Measurements from ENCODE around the gene BLTP3A. TPM values are rescaled to one million over a fixed set of nuclear protein-coding genes. Genes with fewer than 3 reads are reported as not detected.
A peak's percentile ranks its signal among the peaks of the same experiment; 100 is the strongest.

The BLTP3A gene
- total and polyA plus RNA-seq, 2 of the 13 experiments (the other 11 are each of a cell fraction or from before 2014, with no cell fraction given), result 22.1 to 24.0 TPM

GRCh38 chr6:34791164-34791700 is 651 bp upstream of the BLTP3A start (continued):
- TF ChIP-seq IKZF5 (CRISPR knock-in tag; IDR thresholded peaks at IDR 0.05), result peak; percentile 55; the same call in 1 of the 2 replicates
- TF ChIP-seq, protein P1, sequence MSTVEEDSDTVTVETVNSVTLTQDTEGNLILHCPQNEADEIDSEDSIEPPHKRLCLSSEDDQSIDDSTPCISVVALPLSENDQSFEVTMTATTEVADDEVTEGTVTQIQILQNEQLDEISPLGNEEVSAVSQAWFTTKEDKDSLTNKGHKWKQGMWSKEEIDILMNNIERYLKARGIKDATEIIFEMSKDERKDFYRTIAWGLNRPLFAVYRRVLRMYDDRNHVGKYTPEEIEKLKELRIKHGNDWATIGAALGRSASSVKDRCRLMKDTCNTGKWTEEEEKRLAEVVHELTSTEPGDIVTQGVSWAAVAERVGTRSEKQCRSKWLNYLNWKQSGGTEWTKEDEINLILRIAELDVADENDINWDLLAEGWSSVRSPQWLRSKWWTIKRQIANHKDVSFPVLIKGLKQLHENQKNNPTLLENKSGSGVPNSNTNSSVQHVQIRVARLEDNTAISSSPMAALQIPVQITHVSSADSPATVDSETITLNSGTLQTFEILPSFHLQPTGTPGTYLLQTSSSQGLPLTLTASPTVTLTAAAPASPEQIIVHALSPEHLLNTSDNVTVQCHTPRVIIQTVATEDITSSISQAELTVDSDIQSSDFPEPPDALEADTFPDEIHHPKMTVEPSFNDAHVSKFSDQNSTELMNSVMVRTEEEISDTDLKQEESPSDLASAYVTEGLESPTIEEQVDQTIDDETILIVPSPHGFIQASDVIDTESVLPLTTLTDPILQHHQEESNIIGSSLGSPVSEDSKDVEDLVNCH (CRISPR knock-in tag; IDR thresholded peaks at IDR 0.05), result 0 out of 2 replicates have a peak, but pooled peaks have one; percentile 84
- TF ChIP-seq, protein P2, sequence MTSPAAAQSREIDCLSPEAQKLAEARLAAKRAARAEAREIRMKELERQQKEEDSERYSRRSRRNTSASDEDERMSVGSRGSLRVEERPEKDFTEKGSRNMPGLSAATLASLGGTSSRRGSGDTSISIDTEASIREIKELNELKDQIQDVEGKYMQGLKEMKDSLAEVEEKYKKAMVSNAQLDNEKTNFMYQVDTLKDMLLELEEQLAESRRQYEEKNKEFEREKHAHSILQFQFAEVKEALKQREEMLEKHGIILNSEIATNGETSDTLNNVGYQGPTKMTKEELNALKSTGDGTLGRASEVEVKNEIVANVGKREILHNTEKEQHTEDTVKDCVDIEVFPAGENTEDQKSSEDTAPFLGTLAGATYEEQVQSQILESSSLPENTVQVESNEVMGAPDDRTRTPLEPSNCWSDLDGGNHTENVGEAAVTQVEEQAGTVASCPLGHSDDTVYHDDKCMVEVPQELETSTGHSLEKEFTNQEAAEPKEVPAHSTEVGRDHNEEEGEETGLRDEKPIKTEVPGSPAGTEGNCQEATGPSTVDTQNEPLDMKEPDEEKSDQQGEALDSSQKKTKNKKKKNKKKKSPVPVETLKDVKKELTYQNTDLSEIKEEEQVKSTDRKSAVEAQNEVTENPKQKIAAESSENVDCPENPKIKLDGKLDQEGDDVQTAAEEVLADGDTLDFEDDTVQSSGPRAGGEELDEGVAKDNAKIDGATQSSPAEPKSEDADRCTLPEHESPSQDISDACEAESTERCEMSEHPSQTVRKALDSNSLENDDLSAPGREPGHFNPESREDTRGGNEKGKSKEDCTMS (CRISPR knock-in tag; conservative IDR thresholded peaks at IDR 0.05), result peak; percentile 43; the same call in 1 of the 2 replicates
- no peak for TF ChIP-seq ATF7 (IDR thresholded peaks at IDR 0.05)
- 0 out of 2 replicates have a peak, but pooled peaks have one; percentile 32 for TF ChIP-seq ATF7 (CRISPR knock-in tag; IDR thresholded peaks at IDR 0.05)
- TF ChIP-seq HIC2 (CRISPR knock-in tag; IDR thresholded peaks at IDR 0.05; ENCODE audit: low read depth), result 0 out of 2 replicates have a peak, but pooled peaks have one; percentile 35
- TF ChIP-seq, protein P3, sequence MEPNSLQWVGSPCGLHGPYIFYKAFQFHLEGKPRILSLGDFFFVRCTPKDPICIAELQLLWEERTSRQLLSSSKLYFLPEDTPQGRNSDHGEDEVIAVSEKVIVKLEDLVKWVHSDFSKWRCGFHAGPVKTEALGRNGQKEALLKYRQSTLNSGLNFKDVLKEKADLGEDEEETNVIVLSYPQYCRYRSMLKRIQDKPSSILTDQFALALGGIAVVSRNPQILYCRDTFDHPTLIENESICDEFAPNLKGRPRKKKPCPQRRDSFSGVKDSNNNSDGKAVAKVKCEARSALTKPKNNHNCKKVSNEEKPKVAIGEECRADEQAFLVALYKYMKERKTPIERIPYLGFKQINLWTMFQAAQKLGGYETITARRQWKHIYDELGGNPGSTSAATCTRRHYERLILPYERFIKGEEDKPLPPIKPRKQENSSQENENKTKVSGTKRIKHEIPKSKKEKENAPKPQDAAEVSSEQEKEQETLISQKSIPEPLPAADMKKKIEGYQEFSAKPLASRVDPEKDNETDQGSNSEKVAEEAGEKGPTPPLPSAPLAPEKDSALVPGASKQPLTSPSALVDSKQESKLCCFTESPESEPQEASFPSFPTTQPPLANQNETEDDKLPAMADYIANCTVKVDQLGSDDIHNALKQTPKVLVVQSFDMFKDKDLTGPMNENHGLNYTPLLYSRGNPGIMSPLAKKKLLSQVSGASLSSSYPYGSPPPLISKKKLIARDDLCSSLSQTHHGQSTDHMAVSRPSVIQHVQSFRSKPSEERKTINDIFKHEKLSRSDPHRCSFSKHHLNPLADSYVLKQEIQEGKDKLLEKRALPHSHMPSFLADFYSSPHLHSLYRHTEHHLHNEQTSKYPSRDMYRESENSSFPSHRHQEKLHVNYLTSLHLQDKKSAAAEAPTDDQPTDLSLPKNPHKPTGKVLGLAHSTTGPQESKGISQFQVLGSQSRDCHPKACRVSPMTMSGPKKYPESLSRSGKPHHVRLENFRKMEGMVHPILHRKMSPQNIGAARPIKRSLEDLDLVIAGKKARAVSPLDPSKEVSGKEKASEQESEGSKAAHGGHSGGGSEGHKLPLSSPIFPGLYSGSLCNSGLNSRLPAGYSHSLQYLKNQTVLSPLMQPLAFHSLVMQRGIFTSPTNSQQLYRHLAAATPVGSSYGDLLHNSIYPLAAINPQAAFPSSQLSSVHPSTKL (CRISPR knock-in tag; IDR thresholded peaks at IDR 0.05), result peak; percentile 57
- no peak for TF ChIP-seq REST (IDR thresholded peaks at IDR 0.05; ENCODE audit: borderline replicate concordance in 1 of 2, low read depth in 1 of 2, low read length in 2 of 2)
- 0 out of 2 replicates have a peak, but pooled peaks have one; percentile 49 for TF ChIP-seq GMEB1 (CRISPR knock-in tag; IDR thresholded peaks at IDR 0.05; ENCODE audit: borderline replicate concordance)

All from HepG2 (cell line).